Fibroblast of the conjunctiva (primary cell): Measurements from ENCODE around the gene THOP1.

Experiments used
- DNase-seq: peaks from one replicate; pipeline ENCODE4 v3.0.0-alpha.2; 2010; ENCODE audit warnings: low read depth

THOP1 gene

DNA sequence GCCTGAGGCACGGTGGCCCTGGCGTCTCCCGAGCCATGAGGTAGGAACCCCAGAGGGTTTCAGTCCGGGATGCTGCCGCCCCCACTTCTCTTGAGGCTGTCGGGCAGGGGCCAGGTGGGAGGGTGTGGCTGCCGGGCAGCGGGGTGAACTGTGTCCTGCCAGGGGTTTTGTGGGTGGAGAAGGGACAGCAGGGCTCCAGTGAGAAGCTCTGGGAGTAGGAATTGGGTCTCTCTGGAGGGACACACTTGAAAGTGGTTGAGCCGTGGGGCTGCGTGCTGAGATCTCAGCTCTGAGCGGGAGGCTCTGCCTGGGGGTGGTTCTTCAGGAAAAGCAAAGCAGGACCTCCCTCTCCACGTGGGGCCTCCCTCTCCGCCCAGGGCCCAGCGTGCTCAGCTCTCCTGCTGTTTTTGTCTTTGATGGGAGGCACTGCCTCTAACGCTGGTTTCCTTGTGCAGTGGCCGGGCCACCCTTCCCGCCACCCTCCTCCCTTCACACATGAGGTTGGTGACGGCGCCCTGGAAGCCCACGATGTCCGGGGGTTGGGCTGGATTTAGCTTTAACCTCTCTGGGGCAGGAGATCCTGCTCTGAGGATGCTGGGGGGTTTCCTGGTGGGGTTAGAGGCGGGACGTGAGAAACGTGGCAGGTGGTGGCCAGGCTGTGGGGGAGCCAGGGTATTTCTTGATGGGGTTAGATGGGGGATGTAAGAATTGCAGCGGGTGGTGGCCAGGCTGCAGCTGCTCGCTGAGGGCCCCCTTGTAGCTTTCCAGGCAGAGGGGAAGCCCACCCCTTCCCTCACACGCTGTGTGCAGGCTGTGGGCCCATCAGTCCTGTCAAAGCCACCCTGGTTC is 19.1 kb downstream of the THOP1 start:
- no peak for DNase-seq

GRCh38 chr19:2805261-2805900 is 20.1 kb downstream of the THOP1 start:
- no peak for DNase-seq

- no peak for DNase-seq
These were observed 20.8 kb downstream of the THOP1 start for GRCh38 chr19:2805991-2806649.

- DNase-seq, result no peak
These were observed 21.6 kb downstream of the THOP1 start for GRCh38 chr19:2806736-2807378.

DNA sequence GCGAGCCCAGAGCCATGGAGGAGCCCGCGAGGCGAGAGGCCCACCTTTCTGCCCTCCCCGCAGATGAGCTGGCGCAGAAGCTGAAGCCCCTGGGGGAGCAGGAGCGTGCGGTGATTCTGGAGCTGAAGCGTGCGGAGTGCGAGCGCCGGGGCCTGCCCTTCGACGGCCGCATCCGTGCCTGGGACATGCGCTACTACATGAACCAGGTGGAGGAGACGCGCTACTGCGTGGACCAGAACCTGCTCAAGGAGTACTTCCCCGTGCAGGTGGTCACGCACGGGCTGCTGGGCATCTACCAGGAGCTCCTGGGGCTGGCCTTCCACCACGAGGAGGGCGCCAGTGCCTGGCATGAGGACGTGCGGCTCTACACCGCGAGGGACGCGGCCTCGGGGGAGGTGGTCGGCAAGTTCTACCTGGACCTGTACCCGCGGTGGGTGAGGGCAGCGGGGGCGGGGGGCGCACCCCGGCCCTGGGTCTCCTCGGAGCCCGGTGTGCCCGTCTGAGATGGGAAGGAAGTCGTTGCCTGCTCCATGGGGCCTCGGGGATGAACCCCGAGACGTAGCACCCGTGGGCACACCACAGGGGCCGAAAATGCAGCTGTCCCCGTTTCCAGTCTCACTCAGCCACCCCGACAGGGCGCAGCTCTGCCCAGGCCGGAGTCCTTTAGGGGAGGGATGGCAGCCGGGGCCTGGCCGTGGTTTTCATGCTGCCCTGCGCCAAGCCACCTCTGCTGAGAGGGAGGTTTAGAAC is 22.3 kb downstream of the THOP1 start:
- DNase-seq, result no peak

- no peak for DNase-seq
These were observed 23.0 kb downstream of the THOP1 start for GRCh38 chr19:2808129-2808941.

DNA sequence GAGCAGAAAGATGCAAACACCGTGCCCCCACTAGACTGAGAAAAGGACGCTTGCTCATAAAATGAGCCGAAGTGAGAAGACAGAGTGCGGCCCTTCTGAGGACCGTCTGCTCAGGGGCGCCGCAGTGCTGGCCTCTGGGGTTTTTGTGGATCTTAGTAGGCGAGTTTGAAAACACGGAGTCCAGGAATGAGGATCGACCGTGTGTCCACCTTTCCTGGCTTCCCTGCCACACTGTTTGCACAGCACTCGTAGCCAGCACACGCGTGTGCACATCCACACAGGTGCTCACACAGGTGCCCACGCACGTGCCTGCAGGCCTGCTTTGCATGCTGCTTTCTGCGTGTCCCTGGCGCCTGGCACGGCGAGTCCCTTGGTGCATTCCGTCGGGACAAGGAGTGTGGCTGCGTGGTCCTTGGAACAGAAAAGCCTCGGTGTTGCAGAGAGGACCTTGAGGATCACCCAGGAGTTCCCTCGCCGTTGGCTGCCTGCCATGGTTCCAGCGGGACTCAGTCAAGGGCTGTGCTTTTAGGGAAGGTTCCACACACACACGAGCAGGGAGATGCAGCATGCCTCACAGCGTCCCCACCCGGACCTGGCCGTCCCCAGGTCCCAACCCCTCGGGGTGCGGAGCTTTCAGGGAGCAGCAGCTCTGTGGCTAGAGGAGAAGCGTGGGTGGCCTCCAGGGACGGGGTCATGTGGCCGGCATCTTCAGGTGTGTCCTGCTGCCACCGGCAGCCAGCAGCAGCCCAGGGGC is 24.3 kb downstream of the THOP1 start:
- no peak for DNase-seq

- no peak for DNase-seq
These were observed 25.1 kb downstream of the THOP1 start for GRCh38 chr19:2810141-2811091.

GRCh38 chr19:2811221-2811722 is 26.0 kb downstream of the THOP1 start:
- DNase-seq, result no peak

GRCh38 chr19:2811735-2812413 is 26.6 kb downstream of the THOP1 start:
- DNase-seq, result no peak

DNA sequence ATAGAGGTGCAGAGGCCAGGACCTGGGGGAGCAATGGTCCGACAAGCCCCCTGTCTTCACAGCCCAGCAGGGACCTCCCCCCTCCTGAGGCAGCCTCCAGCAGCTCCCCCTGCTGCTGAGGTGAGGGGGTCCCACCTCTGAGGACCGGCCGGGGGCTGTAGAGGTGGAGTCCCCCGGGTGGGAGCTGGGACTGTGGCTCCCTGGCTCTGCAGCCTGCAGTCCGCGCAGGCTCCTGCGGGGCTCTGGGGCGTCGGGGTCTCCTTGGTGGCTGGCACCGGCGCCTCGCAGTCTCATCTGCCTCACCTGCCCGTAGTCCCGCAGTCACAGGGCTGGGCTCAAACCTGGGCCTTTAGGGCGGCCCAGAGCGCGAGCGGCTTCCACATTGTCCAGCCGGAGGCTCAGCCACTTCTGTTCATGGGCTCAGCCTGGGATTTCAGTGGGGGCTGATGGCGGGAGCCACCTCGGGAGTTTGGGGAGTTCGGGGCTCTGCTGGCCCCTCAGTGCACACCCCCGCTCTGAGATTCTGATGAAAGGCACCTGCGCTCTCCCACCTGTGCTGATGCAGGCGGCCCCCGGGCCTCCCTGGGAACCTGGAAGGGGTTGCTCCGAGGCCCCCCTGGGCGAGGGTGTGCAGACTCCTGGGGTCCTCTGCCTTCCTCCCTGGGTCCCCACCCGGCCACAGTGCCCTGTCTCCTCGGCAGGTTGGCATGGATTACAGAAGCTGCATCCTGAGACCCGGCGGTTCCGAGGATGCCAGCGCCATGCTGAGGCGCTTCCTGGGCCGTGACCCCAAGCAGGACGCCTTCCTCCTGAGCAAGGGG is 27.3 kb downstream of the THOP1 start:
- DNase-seq, result no peak

DNA sequence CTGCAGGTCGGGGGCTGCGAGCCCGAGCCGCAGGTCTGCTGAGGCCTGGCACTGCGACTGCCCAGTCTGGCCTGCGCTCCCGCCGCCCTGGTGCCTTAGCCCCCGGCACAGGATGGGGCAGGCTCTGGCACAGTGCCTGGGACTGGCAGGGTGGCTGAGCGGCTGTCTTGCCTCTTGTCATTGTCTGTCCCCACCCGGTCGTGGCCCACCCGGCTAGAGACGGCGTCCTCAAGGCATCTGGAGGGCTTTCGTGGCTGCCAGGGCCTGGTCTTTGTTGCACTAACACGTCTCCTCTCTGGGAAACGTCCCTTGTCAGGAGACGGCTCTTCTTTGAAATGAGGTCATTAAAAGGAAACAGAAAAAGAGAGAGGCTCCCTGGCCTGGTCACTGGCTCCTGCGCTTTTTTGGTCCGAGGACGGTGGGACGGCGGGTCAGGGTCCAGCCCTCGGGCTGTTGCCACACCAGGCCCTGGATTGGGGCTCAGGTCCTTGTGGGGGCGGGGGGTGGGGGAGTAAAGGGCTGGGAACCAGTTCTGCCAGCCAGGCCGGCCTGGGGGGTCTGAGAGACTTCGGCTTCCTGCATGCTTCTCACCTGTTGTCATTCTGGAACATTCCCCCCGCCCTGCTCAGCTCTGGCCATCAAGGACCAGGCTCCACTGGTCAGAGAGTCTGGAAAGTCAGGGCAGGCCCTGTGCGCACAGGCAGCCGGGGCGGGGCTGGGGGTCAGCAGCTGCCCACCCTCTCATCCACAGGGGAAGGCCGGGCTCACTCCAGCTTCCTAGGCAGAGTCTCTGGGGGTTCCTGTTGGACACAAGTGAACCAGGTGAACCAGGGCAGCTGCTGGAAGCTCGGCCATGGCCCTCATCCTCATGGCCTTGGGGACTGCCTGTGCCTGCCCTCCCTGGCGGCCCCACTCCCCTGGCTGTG is 28.2 kb downstream of the THOP1 start:
- no peak for DNase-seq

- no peak for DNase-seq
These were observed 29.1 kb downstream of the THOP1 start for GRCh38 chr19:2814426-2814825.

GRCh38 chr19:2815191-2815614 is 29.9 kb downstream of the THOP1 start:
- no peak for DNase-seq

GRCh38 chr19:2815923-2816322 is 30.6 kb downstream of the THOP1 start:
- no peak for DNase-seq

DNA sequence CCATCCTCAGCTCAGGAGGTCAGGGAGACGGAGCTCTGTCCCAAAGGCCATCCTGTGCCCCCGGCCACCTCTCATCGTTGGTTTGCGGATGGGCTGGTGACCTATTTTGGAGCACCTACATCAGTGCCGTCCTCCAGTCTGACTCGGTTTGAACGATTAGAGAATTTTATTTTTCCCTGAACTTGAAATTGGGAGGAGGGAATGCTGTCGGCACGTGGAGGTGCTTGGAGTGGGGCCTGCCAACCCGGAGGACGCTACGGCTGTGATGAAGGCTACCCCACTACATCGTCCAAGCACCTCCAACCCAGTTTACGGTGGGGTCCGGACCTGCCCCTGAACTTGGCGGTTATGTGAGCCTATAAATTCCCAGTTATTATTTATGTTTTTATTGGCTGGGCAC is 31.3 kb downstream of the THOP1 start:
- no peak for DNase-seq
